CD8-positive, alpha-beta memory T cell (primary cell): ENCODE data around the gene LPP. TPM values are rescaled to one million over a fixed set of nuclear protein-coding genes. Genes with fewer than 3 reads are reported as not detected.

Experiments used
- CTCF ChIA-PET: fragments of 350-600 bp; sonication (Branson Sonifier 250); formaldehyde crosslinking; loops from one replicate; lab custom pipeline; 2021; ENCODE audit warnings: antibody characterized with exemption; lab: Charles Lee
- POLR2A ChIA-PET: fragments of 350-600 bp; sonication (Branson Sonifier 250); formaldehyde crosslinking; loops from one replicate; lab custom pipeline; 2021; ENCODE audit warnings: antibody characterized with exemption; lab: Charles Lee
- DNase-seq, 5 donors: peaks; one replicate each; pipeline versions ENCODE4 v3.0.0 to v3.0.0-alpha.2; 2020 to 2022; ENCODE audit warnings: mixed read lengths in 1 of 5
- H3K27ac ChIP-seq: one replicate; pipeline ENCODE4 v1.7.0; 2013; ENCODE audit warnings: low read depth, mild to moderate bottlenecking, low read length, moderate library complexity
- H3K27me3 ChIP-seq: 2 replicates; pipeline ENCODE4 v1.7.0; 2013; ENCODE audit warnings: low read length, mild to moderate bottlenecking; ENCODE audit not compliant: insufficient read depth, poor library complexity, severe bottlenecking
- H3K36me3 ChIP-seq: 2 replicates; pipeline ENCODE4 v1.7.0; 2013; ENCODE audit warnings: mild to moderate bottlenecking, low read length, moderate library complexity; ENCODE audit not compliant: insufficient read depth
- H3K4me1 ChIP-seq: 2 replicates; pipeline ENCODE4 v1.7.0; 2013; ENCODE audit warnings: mild to moderate bottlenecking, low read length, moderate library complexity; ENCODE audit not compliant: insufficient read depth
- H3K4me3 ChIP-seq: 2 replicates; pipeline ENCODE4 v1.7.0; 2013; ENCODE audit warnings: mild to moderate bottlenecking, low read length
- H3K9me3 ChIP-seq: 2 replicates; pipeline ENCODE4 v1.7.0; 2013; ENCODE audit warnings: mild to moderate bottlenecking, low read length
- H3K27ac Mint-ChIP-seq, 8 donors: one replicate each; pipeline ENCODE4 v1.8.0; 2020 to 2021; ENCODE audit warnings: mixed read lengths in 8 of 8, mild to moderate bottlenecking in 6 of 8, inconsistent platforms in 3 of 8, moderate library complexity in 3 of 8
- H3K27me3 Mint-ChIP-seq, 2 donors: one replicate each; pipeline ENCODE4 v1.8.0; 2020 to 2021; ENCODE audit warnings: mixed read lengths in 2 of 2, mild to moderate bottlenecking in 1 of 2, moderate library complexity in 1 of 2
- H3K36me3 Mint-ChIP-seq, 3 donors: one replicate each; pipeline ENCODE4 v1.8.0; 2020 to 2021; ENCODE audit warnings: mixed read lengths in 3 of 3, inconsistent platforms in 1 of 3, mild to moderate bottlenecking in 1 of 3
- H3K4me1 Mint-ChIP-seq, 3 donors: one replicate each; pipeline ENCODE4 v1.8.0; 2020 to 2021; ENCODE audit warnings: mixed read lengths in 3 of 3, inconsistent platforms in 1 of 3, mild to moderate bottlenecking in 1 of 3
- H3K4me3 Mint-ChIP-seq, 7 donors: one replicate each; pipeline ENCODE4 v1.8.0; 2020 to 2021; ENCODE audit warnings: mixed read lengths in 7 of 7, mild to moderate bottlenecking in 6 of 7, moderate library complexity in 4 of 7, inconsistent platforms in 2 of 7
- H3K9me3 Mint-ChIP-seq, 5 donors: one replicate each; pipeline ENCODE4 v1.8.0; 2020 to 2022; ENCODE audit warnings: mixed read lengths in 5 of 5, mild to moderate bottlenecking in 3 of 5, moderate library complexity in 2 of 5, inconsistent platforms in 1 of 5
- polyA plus RNA-seq: library from polyadenylated mRNA; unstranded; fragments of 300-500 nt; fragmentation: Illumina TruSeq; gene quantifications from one replicate; pipeline ENCODE4 v1.2.3, GENCODE V29; 2021
- total RNA-seq, 2 experiments: library from RNA; stranded (reverse); gene quantifications; one replicate each; pipeline ENCODE4 v1.2.3, GENCODE V29; 2021

The LPP gene
- total and polyA plus RNA-seq, 3 experiments from 2014 or later: 13.4 to 23.5 (median 18.0) TPM

GRCh38 chr3:188745031-188745430 is 591.1 kb downstream of the LPP start:
- H3K4me3 Mint-ChIP-seq: no peak overlapping the region
- no peaks in the 10 kb centered on the region for H3K4me1 ChIP-seq
- no peaks in the 10 kb centered on the region for H3K4me1 Mint-ChIP-seq
- DNase-seq: no peak
- ChIA-PET POLR2A (no interaction called here), CTCF (interaction anchor here (15.9 kb wide), 1 partner anchor 1006 kb away, joined by 178 read pairs; no protein-coding TSS in a partner anchor)
- H3K9me3 Mint-ChIP-seq: no peaks in the 10 kb centered on the region
- H3K4me3 ChIP-seq: no peak overlapping the region
- H3K27me3 Mint-ChIP-seq: no peaks in the 10 kb centered on the region
- H3K9me3 ChIP-seq: no peaks in the 10 kb centered on the region
- no peaks in the 10 kb centered on the region for H3K36me3 ChIP-seq
- H3K36me3 Mint-ChIP-seq: no peaks in the 10 kb centered on the region
- no peak overlapping the region for H3K27ac ChIP-seq
- H3K27me3 ChIP-seq: no peaks in the 10 kb centered on the region
- H3K27ac Mint-ChIP-seq: peak overlapping the region in 1 of 8 donors; percentile 7

- Histone ChIP-seq H3K4me1 (no peaks in the 10 kb centered on the region), H3K4me3 (no peak overlapping the region), H3K9me3 (no peaks in the 10 kb centered on the region), H3K36me3 (no peaks in the 10 kb centered on the region), H3K27me3 (no peaks in the 10 kb centered on the region), H3K27ac (no peak overlapping the region)
- no peaks in the 10 kb centered on the region for H3K36me3 Mint-ChIP-seq
- H3K27me3 Mint-ChIP-seq: no peaks in the 10 kb centered on the region
- H3K4me1 Mint-ChIP-seq: no peaks in the 10 kb centered on the region
- CTCF ChIA-PET: interaction anchor here (1.1 to 15.9 kb wide), 2 partner anchors 35 to 1008 kb away, joined by 3 to 178 read pairs; no protein-coding TSS in a partner anchor
- no peak overlapping the region for H3K4me3 Mint-ChIP-seq
- POLR2A ChIA-PET: no interaction called here
- DNase-seq: no peak
- H3K9me3 Mint-ChIP-seq: no peaks in the 10 kb centered on the region
- peak overlapping the region in 1 of 8 donors; percentile 1 for H3K27ac Mint-ChIP-seq
Observed at GRCh38 chr3:188746291-188746783, 592.4 kb downstream of the LPP start.

GRCh38 chr3:188747489-188747888 is 593.5 kb downstream of the LPP start:
- ChIA-PET POLR2A (interaction anchor here (2.4 kb wide), 1 partner anchor 1007 kb away, joined by 9 read pairs; no protein-coding TSS in a partner anchor), CTCF (interaction anchor here (1.1 to 15.9 kb wide), 4 partner anchors 26 to 1009 kb away, joined by 3 to 178 read pairs (median 5); no protein-coding TSS in a partner anchor)
- Mint-ChIP-seq H3K4me1 (no peaks in the 10 kb centered on the region), H3K27ac (no peak overlapping the region), H3K27me3 (no peaks in the 10 kb centered on the region), H3K36me3 (no peaks in the 10 kb centered on the region), H3K9me3 (no peaks in the 10 kb centered on the region), H3K4me3 (no peak overlapping the region)
- Histone ChIP-seq H3K4me1 (no peaks in the 10 kb centered on the region), H3K9me3 (no peaks in the 10 kb centered on the region), H3K27me3 (no peaks in the 10 kb centered on the region), H3K36me3 (no peaks in the 10 kb centered on the region), H3K27ac (no peak overlapping the region), H3K4me3 (no peak overlapping the region)
- DNase-seq: no peak

- Histone ChIP-seq H3K4me3 (no peak overlapping the region), H3K27ac (no peak overlapping the region), H3K36me3 (no peaks in the 10 kb centered on the region), H3K9me3 (no peaks in the 10 kb centered on the region), H3K27me3 (no peaks in the 10 kb centered on the region), H3K4me1 (no peaks in the 10 kb centered on the region)
- H3K4me1 Mint-ChIP-seq: peaks cover 0 to 13% (median 3%) of the 10 kb centered on the region in 3 donors
- H3K27me3 Mint-ChIP-seq: no peaks in the 10 kb centered on the region
- no peak overlapping the region for H3K4me3 Mint-ChIP-seq
- ChIA-PET POLR2A (interaction anchor here (1.6 to 2.4 kb wide), 2 partner anchors 1009 to 1011 kb away, joined by 4 to 9 read pairs; no protein-coding TSS in a partner anchor), CTCF (interaction anchor here (0.8 to 15.9 kb wide), 19 partner anchors 8 to 1016 kb away, joined by 3 to 178 read pairs (median 4); partner anchors contain the start of gene BCL6)
- H3K36me3 Mint-ChIP-seq: peaks cover 0 to 2% (median 0%) of the 10 kb centered on the region in 3 donors
- H3K27ac Mint-ChIP-seq: no peak overlapping the region
- peak; percentile 35 to 64 (median 45) for DNase-seq
- no peaks in the 10 kb centered on the region for H3K9me3 Mint-ChIP-seq
Observed at GRCh38 chr3:188749010-188749617, 595.2 kb downstream of the LPP start.

GRCh38 chr3:188749830-188750229 is 595.9 kb downstream of the LPP start:
- H3K27me3 ChIP-seq: no peaks in the 10 kb centered on the region
- Mint-ChIP-seq H3K27ac (no peak overlapping the region), H3K9me3 (no peaks in the 10 kb centered on the region), H3K27me3 (no peaks in the 10 kb centered on the region), H3K4me1 (peaks cover 0 to 13% (median 3%) of the 10 kb centered on the region in 3 donors), H3K36me3 (peaks cover 0 to 2% (median 0%) of the 10 kb centered on the region in 3 donors), H3K4me3 (no peak overlapping the region)
- no peaks in the 10 kb centered on the region for H3K9me3 ChIP-seq
- H3K27ac ChIP-seq: no peak overlapping the region
- ChIA-PET POLR2A (no interaction called here), CTCF (interaction anchor here (1.1 to 15.9 kb wide), 8 partner anchors 19 to 1017 kb away, joined by 3 to 178 read pairs (median 6); partner anchors contain the start of gene BCL6)
- H3K4me3 ChIP-seq: no peak overlapping the region
- no peaks in the 10 kb centered on the region for H3K36me3 ChIP-seq
- DNase-seq: no peak
- no peaks in the 10 kb centered on the region for H3K4me1 ChIP-seq

- H3K27ac Mint-ChIP-seq: no peak overlapping the region
- H3K4me3 Mint-ChIP-seq: no peak overlapping the region
- peaks cover 0 to 13% (median 3%) of the 10 kb centered on the region in 3 donors for H3K4me1 Mint-ChIP-seq
- no peak for DNase-seq
- Histone ChIP-seq H3K4me3 (no peak overlapping the region), H3K36me3 (no peaks in the 10 kb centered on the region), H3K27me3 (no peaks in the 10 kb centered on the region), H3K27ac (no peak overlapping the region), H3K4me1 (no peaks in the 10 kb centered on the region), H3K9me3 (no peaks in the 10 kb centered on the region)
- H3K36me3 Mint-ChIP-seq: peaks cover 0 to 4% (median 0%) of the 10 kb centered on the region in 3 donors
- H3K27me3 Mint-ChIP-seq: no peaks in the 10 kb centered on the region
- CTCF ChIA-PET: interaction anchor here (15.9 kb wide), 1 partner anchor 1012 kb away, joined by 178 read pairs; no protein-coding TSS in a partner anchor
- no peaks in the 10 kb centered on the region for H3K9me3 Mint-ChIP-seq
- POLR2A ChIA-PET: no interaction called here
Observed at GRCh38 chr3:188750617-188751016, 596.7 kb downstream of the LPP start.

GRCh38 chr3:188752850-188753249 is 598.9 kb downstream of the LPP start:
- Mint-ChIP-seq H3K27ac (no peak overlapping the region), H3K4me3 (no peak overlapping the region), H3K4me1 (peaks cover 3 to 19% (median 6%) of the 10 kb centered on the region in 3 donors), H3K36me3 (peaks cover 0 to 4% (median 0%) of the 10 kb centered on the region in 3 donors), H3K9me3 (no peaks in the 10 kb centered on the region), H3K27me3 (no peaks in the 10 kb centered on the region)
- Histone ChIP-seq H3K4me3 (no peak overlapping the region), H3K36me3 (no peaks in the 10 kb centered on the region), H3K9me3 (no peaks in the 10 kb centered on the region), H3K27ac (no peak overlapping the region), H3K27me3 (no peaks in the 10 kb centered on the region), H3K4me1 (no peaks in the 10 kb centered on the region)
- ChIA-PET POLR2A (no interaction called here), CTCF (interaction anchor here (0.7 to 15.9 kb wide), 2 partner anchors 1014 to 1210 kb away, joined by 3 to 178 read pairs; no protein-coding TSS in a partner anchor)
- no peak for DNase-seq

- DNase-seq: no peak
- CTCF ChIA-PET: interaction anchor here (15.9 kb wide), 1 partner anchor 1016 kb away, joined by 178 read pairs; no protein-coding TSS in a partner anchor
- H3K27me3 ChIP-seq: no peaks in the 10 kb centered on the region
- H3K4me1 ChIP-seq: no peaks in the 10 kb centered on the region
- Mint-ChIP-seq H3K36me3 (peaks cover 0 to 4% (median 1%) of the 10 kb centered on the region in 3 donors), H3K27ac (no peak overlapping the region), H3K4me3 (no peak overlapping the region), H3K27me3 (no peaks in the 10 kb centered on the region), H3K9me3 (no peaks in the 10 kb centered on the region), H3K4me1 (peaks cover 3 to 19% (median 6%) of the 10 kb centered on the region in 3 donors)
- H3K27ac ChIP-seq: no peak overlapping the region
- no peak overlapping the region for H3K4me3 ChIP-seq
- POLR2A ChIA-PET: no interaction called here
- H3K36me3 ChIP-seq: no peaks in the 10 kb centered on the region
- H3K9me3 ChIP-seq: no peaks in the 10 kb centered on the region
Observed at GRCh38 chr3:188754267-188754666, 600.3 kb downstream of the LPP start.
